Stimulated activated CD4-positive, alpha-beta T cell treated with anti-CD3 and anti-CD28 coated beads, Interleukin-15, amount 100 ng/mL, for 48 hours (primary cell): Measurements from ENCODE around the gene AFG3L2.

Source experiments
- DNase-seq, 2 donors: peaks; one replicate each; pipeline ENCODE4 v3.0.0-alpha.2; 2020; ENCODE audit warnings: low read depth in 2 of 2

AFG3L2 gene

GRCh38 chr18:12304351-12305210, 72.4 kb downstream of the AFG3L2 start:
- DNase-seq = no peak

GRCh38 chr18:12302391-12303147, 74.5 kb downstream of the AFG3L2 start:
- DNase-seq = no peak

GRCh38 chr18:12301263-12302005, 75.6 kb downstream of the AFG3L2 start:
- no peak for DNase-seq

GRCh38 chr18:12299862-12300261, 77.2 kb downstream of the AFG3L2 start:
- DNase-seq = no peak

- no peak for DNase-seq
Observed at GRCh38 chr18:12296457-12296856, 80.6 kb downstream of the AFG3L2 start.

GRCh38 chr18:12296087-12296403, 81.0 kb downstream of the AFG3L2 start:
- DNase-seq = no peak

GRCh38 chr18:12295389-12296086, 81.5 kb downstream of the AFG3L2 start:
- DNase-seq = no peak

- DNase-seq = no peak
Observed at GRCh38 chr18:12293831-12294230, 83.2 kb downstream of the AFG3L2 start.

- DNase-seq = no peak
Observed at GRCh38 chr18:12291690-12292089, 85.3 kb downstream of the AFG3L2 start.

- DNase-seq = no peak
Observed at GRCh38 chr18:12291161-12291560, 85.9 kb downstream of the AFG3L2 start.

- DNase-seq = no peak
Observed at GRCh38 chr18:12290086-12290485, 86.9 kb downstream of the AFG3L2 start.

- DNase-seq = no peak
Observed at GRCh38 chr18:12288403-12288755, 88.6 kb downstream of the AFG3L2 start.

- no peak for DNase-seq
Observed at GRCh38 chr18:12287684-12288402, 89.2 kb downstream of the AFG3L2 start.

GRCh38 chr18:12287131-12287681, 89.8 kb downstream of the AFG3L2 start:
- no peak for DNase-seq

GRCh38 chr18:12283666-12284065, 93.4 kb downstream of the AFG3L2 start:
- DNase-seq = no peak

GRCh38 chr18:12283256-12283655, 93.8 kb downstream of the AFG3L2 start:
- no peak for DNase-seq

- no peak for DNase-seq
Observed at GRCh38 chr18:12282442-12283039, 94.5 kb downstream of the AFG3L2 start.

- no peak for DNase-seq
Observed at GRCh38 chr18:12281861-12282260, 95.2 kb downstream of the AFG3L2 start.

- DNase-seq = no peak
Observed at GRCh38 chr18:12279781-12280531, 97.1 kb downstream of the AFG3L2 start.
